ENCODE measurements around the gene CHTF18. TPM values are rescaled to one million over a fixed set of nuclear protein-coding genes. Genes with fewer than 3 reads are reported as not detected.
"Not testable (repeated sequence)": the region's sequence is repeated elsewhere in the genome, so short reads cannot be mapped to it uniquely, and the experiment has no call there.

CHTF18 gene
- total and polyA plus RNA-seq, 10 of the 15 experiments (the other 5 are each of a cell fraction or from before 2014, with no cell fraction given), result 1.6 to 87.8 (median 19.4) TPM

GRCh38 chr16:774086-775001 is 14.1 kb upstream of the CHTF18 start (continued):
- TF ChIP-seq ZNF207 (IDR thresholded peaks at IDR 0.05; ENCODE audit: borderline replicate concordance) (no peak), CBX3 (IDR thresholded peaks at IDR 0.05; ENCODE audit: borderline replicate concordance, low read depth) (no peak), ZNF622 (IDR thresholded peaks at IDR 0.05) (no peak), PBX3 (IDR thresholded peaks at IDR 0.05; ENCODE audit: insufficient replicate concordance, low read depth, low read length) (no peak), NR2C2 (IDR thresholded peaks at IDR 0.05; ENCODE audit: borderline replicate concordance, control insufficient read depth, insufficient read length, low read depth) (no peak)

GRCh38 chr16:775236-775796 is 13.1 kb upstream of the CHTF18 start:
- no peaks in the 10 kb centered on the region for H3K9me3 ChIP-seq (replicated peaks; ENCODE audit: control insufficient read depth, insufficient read depth, low read length)
- no peaks in the 10 kb centered on the region for H3K4me1 ChIP-seq (ENCODE audit: control insufficient read depth, insufficient read depth, low read length)
- no peaks in the 10 kb centered on the region for H3K79me2 ChIP-seq (ENCODE audit: control insufficient read depth, insufficient read depth, low read length)
- DNase-seq (ENCODE audit: low read depth, low spot score), result no peak
- 35% methylated on average over 36 of the region's 36 CpGs for WGBS (ENCODE audit: insufficient coverage, insufficient replicate concordance, low lambda C conversion rate, missing lambda C conversion rate)
- no peaks in the 10 kb centered on the region for H3K27me3 ChIP-seq (replicated peaks in 1 of 2; ENCODE audit: control insufficient read depth in 2 of 2, insufficient read depth in 2 of 2, low read length in 1 of 2)
- intact Hi-C loops (cut with micrococcal nuclease; ENCODE audit: unreplicated experiment), result no loop called here
- no peak overlapping the region for H3K4me3 ChIP-seq
- ChIA-PET RAD21 (ENCODE audit: unreplicated experiment) (no interaction called here), SMC1A (ENCODE audit: uncharacterized antibody, unreplicated experiment) (no interaction called here), POLR2A (no interaction called here), CTCF (no interaction called here)
- H3K27ac ChIP-seq (ENCODE audit: control insufficient read depth, insufficient read depth), result no peak overlapping the region
- H2AFZ ChIP-seq (ENCODE audit: control insufficient read depth, low read depth, low read length), result no peak overlapping the region
- no peak for TF ChIP-seq MXI1 (IDR thresholded peaks at IDR 0.05; ENCODE audit: low read depth, low read length)
- H4K20me1 ChIP-seq (ENCODE audit: control insufficient read depth, insufficient read depth), result no peaks in the 10 kb centered on the region
- ATAC-seq, result no peak
- H3K36me3 ChIP-seq (ENCODE audit: control insufficient read depth in 2 of 2, insufficient read depth in 2 of 2, low read length in 1 of 2), result no peaks in the 10 kb centered on the region
- H3K9ac ChIP-seq (ENCODE audit: control insufficient read depth, insufficient read depth, low read length), result no peak overlapping the region
- BruUV-seq (replicated peaks), result no TSS peak
- in situ Hi-C loops (cut with MboI), result no loop called here
- no peak overlapping the region for H3K4me2 ChIP-seq (ENCODE audit: control insufficient read depth, insufficient read depth)
- no peak for FAIRE-seq

DNA sequence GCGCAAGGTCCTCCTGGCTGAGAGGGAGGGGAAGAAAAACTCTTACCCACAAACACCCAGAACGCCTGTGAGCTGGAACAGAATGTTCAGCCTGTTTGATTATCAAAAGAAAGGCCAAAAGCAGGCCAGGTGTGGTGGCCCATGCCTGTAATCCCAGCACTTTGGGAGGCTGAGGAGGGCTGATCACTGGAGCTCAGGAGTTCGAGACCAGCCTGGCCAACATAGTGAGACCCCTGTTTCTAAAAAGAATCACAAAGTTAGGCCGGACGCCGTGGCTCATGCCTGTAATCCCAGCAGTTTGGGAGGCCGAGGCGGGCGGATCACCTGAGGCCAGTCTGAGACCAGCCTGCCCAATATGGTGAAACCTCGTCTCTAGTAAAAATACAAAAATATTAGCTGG is 12.1 kb upstream of the CHTF18 start:
- ATAC-seq; H3K27ac ChIP-seq (ENCODE audit: control insufficient read depth, insufficient read depth); H3K79me2 ChIP-seq (ENCODE audit: control insufficient read depth, insufficient read depth, low read length); DNase-seq (ENCODE audit: low read depth, low spot score); in situ Hi-C loops (cut with MboI); POLR2A ChIA-PET; H3K9me3 ChIP-seq (replicated peaks; ENCODE audit: control insufficient read depth, insufficient read depth, low read length); H3K36me3 ChIP-seq (ENCODE audit: control insufficient read depth in 2 of 2, insufficient read depth in 2 of 2, low read length in 1 of 2); H2AFZ ChIP-seq (ENCODE audit: control insufficient read depth, low read depth, low read length); BruUV-seq (replicated peaks); H3K9ac ChIP-seq (ENCODE audit: control insufficient read depth, insufficient read depth, low read length); RAD21 ChIA-PET (ENCODE audit: unreplicated experiment); H3K4me2 ChIP-seq (ENCODE audit: control insufficient read depth, insufficient read depth); H3K27me3 ChIP-seq (replicated peaks in 1 of 2; ENCODE audit: control insufficient read depth in 2 of 2, insufficient read depth in 2 of 2, low read length in 1 of 2); intact Hi-C loops (cut with micrococcal nuclease; ENCODE audit: unreplicated experiment); SMC1A ChIA-PET (ENCODE audit: uncharacterized antibody, unreplicated experiment); H3K4me1 ChIP-seq (ENCODE audit: control insufficient read depth, insufficient read depth, low read length); H4K20me1 ChIP-seq (ENCODE audit: control insufficient read depth, insufficient read depth); H3K4me3 ChIP-seq; FAIRE-seq: not testable (repeated sequence)
- 60% methylated on average over 10 of the region's 10 CpGs for WGBS (ENCODE audit: insufficient coverage, insufficient replicate concordance, low lambda C conversion rate, missing lambda C conversion rate)
- CTCF ChIA-PET, result interaction anchor here (0.6 to 0.8 kb wide), 2 partner anchors 8 to 27 kb away, joined by 3 to 4 read pairs; no protein-coding TSS in a partner anchor

All from GM12878 (cell line).